HG03457 (cell line): ENCODE data around the gene L1TD1.
"Not testable (repeated sequence)": the region's sequence is repeated elsewhere in the genome, so short reads cannot be mapped to it uniquely, and the experiment has no call there.

Source experiments
- ATAC-seq: cut with Tn5 transposase; IDR thresholded peaks from one replicate; pipeline ENCODE4 v1.9.1; 2021; ENCODE audit warnings: moderate number of reproducible peaks; ENCODE audit not compliant: unreplicated experiment

Gene L1TD1

GRCh38 chr1:62198781-62199125 is 4.1 kb downstream of the L1TD1 start:
- no peak for ATAC-seq

GRCh38 chr1:62207187-62207586 is 12.5 kb downstream of the L1TD1 start:
- no peak for ATAC-seq

- no peak for ATAC-seq
These were observed 13.4 kb downstream of the L1TD1 start for GRCh38 chr1:62208087-62208486.

GRCh38 chr1:62208970-62209369 is 14.3 kb downstream of the L1TD1 start:
- ATAC-seq: no peak

GRCh38 chr1:62209931-62210595 is 15.4 kb downstream of the L1TD1 start:
- no peak for ATAC-seq

- ATAC-seq: no peak
These were observed 16.3 kb downstream of the L1TD1 start for GRCh38 chr1:62210960-62211359.

- no peak for ATAC-seq
These were observed 17.8 kb downstream of the L1TD1 start for GRCh38 chr1:62212411-62212810.

- ATAC-seq: no peak
These were observed 18.6 kb downstream of the L1TD1 start for GRCh38 chr1:62213075-62213914.

- no peak for ATAC-seq
These were observed 24.0 kb downstream of the L1TD1 start for GRCh38 chr1:62218604-62219003.

- ATAC-seq: not testable (repeated sequence)
These were observed 25.8 kb downstream of the L1TD1 start for GRCh38 chr1:62220456-62220855.

GRCh38 chr1:62221171-62221570 is 26.5 kb downstream of the L1TD1 start:
- ATAC-seq: no peak

- no peak for ATAC-seq
These were observed 27.7 kb downstream of the L1TD1 start for GRCh38 chr1:62222321-62222720.

- ATAC-seq: no peak
These were observed 29.5 kb downstream of the L1TD1 start for GRCh38 chr1:62224182-62224581.

GRCh38 chr1:62227496-62227895 is 32.8 kb downstream of the L1TD1 start:
- ATAC-seq: no peak

GRCh38 chr1:62228136-62228882 is 33.7 kb downstream of the L1TD1 start:
- no peak for ATAC-seq

GRCh38 chr1:62228883-62229187 is 34.2 kb downstream of the L1TD1 start:
- no peak for ATAC-seq

- no peak for ATAC-seq
These were observed 34.8 kb downstream of the L1TD1 start for GRCh38 chr1:62229468-62229867.

GRCh38 chr1:62229932-62230331 is 35.3 kb downstream of the L1TD1 start:
- no peak for ATAC-seq

- ATAC-seq: no peak
These were observed 36.1 kb downstream of the L1TD1 start for GRCh38 chr1:62230718-62231117.

- no peak for ATAC-seq
These were observed 38.2 kb downstream of the L1TD1 start for GRCh38 chr1:62232871-62233278.

- ATAC-seq: no peak
These were observed 39.3 kb downstream of the L1TD1 start for GRCh38 chr1:62233926-62234450.

- ATAC-seq: no peak
These were observed 40.0 kb downstream of the L1TD1 start for GRCh38 chr1:62234688-62235087.
